GM10248 (cell line): ENCODE measurements around the gene ZSWIM5.

Experiments used
- CTCF ChIA-PET: fragments of 300-600 bp; sonication (Branson Sonifier 250); formaldehyde crosslinking; extraction: SDS; loops from one replicate; lab custom pipeline; 2021; ENCODE audit warnings: antibody characterized with exemption; lab: Yijun Ruan, JAX
- POLR2A ChIA-PET: fragments of 350-650 bp; sonication (Branson Sonifier 250); formaldehyde crosslinking; extraction: SDS; loops from one replicate; lab custom pipeline; 2020; ENCODE audit warnings: antibody characterized with exemption; lab: Yijun Ruan, JAX
- DNase-seq: peaks from one replicate; pipeline ENCODE4 v3.0.0; 2012; ENCODE audit errors: extremely low spot score
- TF ChIP-seq, protein P1 (sequence below): IDR thresholded peaks from 2 replicates; pipeline ENCODE4 v1.5.1; 2012; ENCODE audit warnings: mild to moderate bottlenecking, low read depth; ENCODE audit errors: extremely low read depth, missing control alignments, control extremely low read depth

The ZSWIM5 gene

DNA sequence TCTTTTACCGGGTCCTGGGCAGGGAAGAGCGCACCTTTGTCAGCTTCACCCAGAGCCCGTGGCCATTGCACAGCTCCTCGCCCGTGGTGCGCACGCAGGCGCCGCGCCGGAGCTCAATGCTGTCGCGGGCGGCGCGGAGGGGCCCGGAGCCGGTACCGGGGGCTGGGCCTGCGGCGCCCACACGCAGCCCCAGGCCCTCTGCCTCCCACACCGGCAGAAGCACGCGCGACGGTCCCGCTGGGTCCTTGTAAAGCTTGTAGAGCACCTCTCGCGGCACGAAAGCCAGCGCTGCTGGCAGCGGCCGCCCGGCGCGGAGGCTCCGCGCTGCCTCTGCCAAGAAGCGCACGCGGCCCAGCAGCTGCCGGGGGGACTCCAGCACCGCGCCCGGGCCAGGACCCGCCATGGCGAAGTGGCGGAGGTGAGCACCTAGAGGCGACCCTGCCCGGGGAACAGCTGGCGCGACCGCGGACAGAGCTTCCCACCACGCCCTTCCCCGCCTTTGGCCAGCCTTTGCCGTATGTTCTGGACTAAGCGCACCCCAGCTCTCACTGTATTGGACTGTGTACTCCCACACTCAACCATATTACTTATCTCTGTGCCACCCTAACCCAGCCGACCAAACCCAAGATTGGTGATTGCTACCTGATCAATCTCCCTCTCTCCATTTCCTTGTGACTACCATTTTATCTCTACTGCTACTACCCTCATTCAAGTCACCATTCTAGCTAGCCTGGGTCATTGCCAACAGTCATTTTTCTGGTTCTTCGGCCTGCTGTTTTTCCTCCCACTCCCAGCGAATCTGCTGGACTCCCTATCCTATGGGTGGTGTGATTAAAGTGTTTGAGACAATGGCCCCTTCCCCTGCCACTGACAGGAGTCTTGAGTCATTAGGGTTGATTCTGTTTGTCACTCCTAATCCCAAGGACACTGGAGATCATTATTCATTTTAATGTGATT lies 195.3 kb downstream of the ZSWIM5 start, which contains the start of gene HECTD3:
Gene HECTD3 (minus strand): TSS at position 470 of the 957 bp plus-strand sequence. CDS start 67 bp downstream, at position 403.
- CTCF ChIA-PET, result interaction anchor here (0.7 to 11.4 kb wide), 32 partner anchors 8 to 488 kb away, joined by 3 to 188 read pairs (median 4); partner anchors contain the start of genes BTBD19, MUTYH, PLK3 and RNU5D-1
- TF ChIP-seq, protein P1, sequence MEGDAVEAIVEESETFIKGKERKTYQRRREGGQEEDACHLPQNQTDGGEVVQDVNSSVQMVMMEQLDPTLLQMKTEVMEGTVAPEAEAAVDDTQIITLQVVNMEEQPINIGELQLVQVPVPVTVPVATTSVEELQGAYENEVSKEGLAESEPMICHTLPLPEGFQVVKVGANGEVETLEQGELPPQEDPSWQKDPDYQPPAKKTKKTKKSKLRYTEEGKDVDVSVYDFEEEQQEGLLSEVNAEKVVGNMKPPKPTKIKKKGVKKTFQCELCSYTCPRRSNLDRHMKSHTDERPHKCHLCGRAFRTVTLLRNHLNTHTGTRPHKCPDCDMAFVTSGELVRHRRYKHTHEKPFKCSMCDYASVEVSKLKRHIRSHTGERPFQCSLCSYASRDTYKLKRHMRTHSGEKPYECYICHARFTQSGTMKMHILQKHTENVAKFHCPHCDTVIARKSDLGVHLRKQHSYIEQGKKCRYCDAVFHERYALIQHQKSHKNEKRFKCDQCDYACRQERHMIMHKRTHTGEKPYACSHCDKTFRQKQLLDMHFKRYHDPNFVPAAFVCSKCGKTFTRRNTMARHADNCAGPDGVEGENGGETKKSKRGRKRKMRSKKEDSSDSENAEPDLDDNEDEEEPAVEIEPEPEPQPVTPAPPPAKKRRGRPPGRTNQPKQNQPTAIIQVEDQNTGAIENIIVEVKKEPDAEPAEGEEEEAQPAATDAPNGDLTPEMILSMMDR, result no peak
- peak; percentile 87 for DNase-seq
- POLR2A ChIA-PET, result interaction anchor here (0.5 to 2.8 kb wide), 11 partner anchors 9 to 1292 kb away, joined by 3 to 24 read pairs (median 4); partner anchors contain the start of genes EIF2B3, PLK3, PRDX1 and RNU5D-1

DNA sequence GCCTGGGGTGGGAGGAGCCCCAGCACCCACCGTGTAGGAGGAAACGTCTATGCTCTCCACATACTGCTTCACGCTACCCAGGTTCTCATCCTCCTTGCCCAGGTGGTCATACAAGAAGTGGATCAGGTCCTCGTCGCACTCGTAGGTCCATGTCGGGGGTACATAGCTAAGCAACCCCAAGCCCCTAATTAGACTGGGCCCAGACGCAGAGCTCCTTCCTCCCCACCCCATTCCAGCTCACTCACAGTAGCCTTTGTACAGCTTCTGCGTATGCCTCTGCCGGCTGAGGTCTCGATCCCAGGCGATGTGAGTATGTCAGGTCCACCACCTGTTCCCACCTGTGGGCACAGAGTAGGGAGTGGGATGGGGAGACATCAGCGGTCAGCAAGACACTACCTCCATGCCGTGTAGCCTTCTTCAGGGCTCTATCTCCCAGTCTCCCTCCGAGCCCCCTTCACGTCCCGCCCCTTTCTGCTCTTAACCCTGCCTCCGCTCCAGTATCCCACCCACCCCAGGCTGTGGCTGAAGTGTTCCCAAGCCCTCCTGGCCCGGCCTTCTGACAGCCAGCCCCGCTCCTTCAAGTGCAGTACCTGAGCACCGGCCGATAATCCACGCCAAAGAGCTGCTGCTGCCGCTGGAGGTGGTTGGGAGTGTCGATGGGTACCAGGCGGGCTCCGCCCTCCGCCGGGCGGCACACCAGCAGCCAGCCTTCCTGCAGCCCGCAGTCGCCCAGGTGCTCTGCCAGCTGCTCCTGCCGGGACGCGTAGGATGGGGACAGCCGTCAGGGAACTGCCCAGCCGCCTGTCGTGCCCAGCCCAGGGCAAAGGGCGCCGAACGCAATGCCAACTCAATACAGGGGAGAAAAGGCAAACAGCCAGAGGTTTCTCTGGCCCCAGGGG lies 196.2 kb downstream of the ZSWIM5 start:
- ChIA-PET POLR2A (interaction anchor here (0.6 to 2.8 kb wide), 7 partner anchors 8 to 575 kb away, joined by 3 to 24 read pairs (median 6); partner anchors contain the start of genes PLK3, PRDX1 and RNU5D-1), CTCF (interaction anchor here (0.7 to 11.4 kb wide), 18 partner anchors 11 to 481 kb away, joined by 3 to 188 read pairs (median 4); partner anchors contain the start of genes BTBD19, PLK3, RNU5D-1 and TESK2)
- DNase-seq, result no peak
- TF ChIP-seq, protein P1, result no peak

DNA sequence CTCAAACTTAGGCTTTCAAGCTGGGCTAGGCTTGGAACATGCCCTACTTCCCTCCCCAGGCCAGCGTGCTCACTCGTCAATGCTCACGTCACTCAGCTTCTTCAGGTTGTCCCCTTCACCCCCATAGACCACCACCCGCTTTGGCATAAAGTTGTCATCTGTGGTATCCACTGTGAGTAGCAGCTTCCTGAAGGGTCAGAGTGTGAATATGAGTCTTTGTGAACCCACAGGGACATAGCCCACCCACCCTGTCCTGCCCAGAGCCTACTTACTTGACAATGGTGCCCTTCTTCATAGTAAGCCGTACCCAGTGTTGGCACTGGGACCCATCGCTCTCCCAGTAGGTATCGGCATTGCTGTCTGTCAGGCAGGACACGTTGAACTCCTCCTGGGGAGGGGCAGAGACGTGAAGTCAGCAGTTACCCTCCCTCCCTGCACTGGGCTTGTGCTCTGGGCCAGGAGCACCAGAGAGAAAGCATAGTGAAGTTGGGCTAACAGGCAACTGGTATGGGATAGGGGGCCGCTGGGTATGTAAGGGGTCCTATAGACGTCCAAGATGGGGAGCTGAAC lies 197.0 kb downstream of the ZSWIM5 start:
- TF ChIP-seq, protein P1, result no peak
- no peak for DNase-seq
- ChIA-PET CTCF (interaction anchor here (1.3 to 11.4 kb wide), 4 partner anchors 21 to 482 kb away, joined by 3 to 188 read pairs (median 63); partner anchors contain the start of gene TESK2), POLR2A (no interaction called here)

DNA sequence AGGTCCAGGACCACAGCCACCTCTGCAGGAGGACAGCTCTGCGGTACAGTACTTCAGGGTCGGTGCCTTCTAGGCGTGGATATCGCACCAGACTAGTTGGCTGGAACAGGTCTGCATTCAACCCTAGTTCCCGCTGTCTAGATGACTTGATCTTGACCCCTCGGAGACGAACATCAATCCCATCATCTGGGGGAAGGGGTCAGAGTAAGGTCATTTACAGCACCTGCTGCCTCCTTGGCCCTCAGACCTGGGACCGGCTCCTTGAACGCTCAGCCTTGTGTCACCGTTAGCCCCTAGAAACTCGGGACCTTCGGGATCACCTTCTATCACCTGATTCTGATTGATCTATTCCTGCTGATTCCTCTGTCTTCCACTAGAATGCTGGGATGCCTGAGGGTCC lies 197.9 kb downstream of the ZSWIM5 start:
- CTCF ChIA-PET, result interaction anchor here (1.3 to 6.5 kb wide), 4 partner anchors 10 to 292 kb away, joined by 3 to 188 read pairs (median 14); no protein-coding TSS in a partner anchor
- POLR2A ChIA-PET, result no interaction called here
- DNase-seq, result no peak
- TF ChIP-seq, protein P1, result no peak

DNA sequence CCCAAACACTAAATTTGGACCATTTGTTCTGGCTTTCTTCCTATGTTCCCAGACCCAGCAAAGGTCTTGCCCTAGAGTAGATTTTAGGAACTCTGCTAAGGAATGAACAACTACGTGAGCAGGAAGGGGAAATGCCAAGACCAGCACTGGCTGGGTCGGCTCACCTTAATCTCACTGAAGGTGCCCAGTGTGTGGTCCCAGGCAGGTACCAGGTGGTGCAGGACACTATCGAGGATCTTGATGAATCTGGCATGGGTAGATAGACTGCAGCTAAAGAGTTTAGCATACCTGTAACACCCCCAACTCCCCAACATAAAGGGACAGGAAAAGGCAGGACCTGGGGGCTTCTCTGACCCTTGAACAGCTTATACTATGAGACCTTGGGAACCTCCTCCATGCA lies 198.3 kb downstream of the ZSWIM5 start:
- TF ChIP-seq, protein P1, result no peak
- DNase-seq, result no peak
- POLR2A ChIA-PET, result no interaction called here
- CTCF ChIA-PET, result interaction anchor here (1.3 to 4.7 kb wide), 3 partner anchors 11 to 217 kb away, joined by 3 to 23 read pairs (median 5); no protein-coding TSS in a partner anchor
